Mammary epithelial cell (primary cell): ENCODE data around the gene GOLGA6B.
"Not testable (repeated sequence)": the region's sequence is repeated elsewhere in the genome, so short reads cannot be mapped to it uniquely, and the experiment has no call there.

Experiments used
- CTCF ChIP-seq, 2 donors: IDR thresholded peaks in 1 of 2; conservative IDR thresholded peaks in 1 of 2; 2 replicates each; pipeline ENCODE4 v1.5.1; 2011 to 2012; ENCODE audit warnings: inconsistent platforms in 2 of 2, low read length in 2 of 2, mild to moderate bottlenecking in 2 of 2, control low read depth in 1 of 2, low read depth in 1 of 2; ENCODE audit not compliant: insufficient read depth in 1 of 2; ENCODE audit errors: extremely low read depth in 1 of 2
- EZH2 ChIP-seq: IDR thresholded peaks from 2 replicates; pipeline ENCODE4 v1.6.1; 2012; ENCODE audit warnings: low read length, inconsistent platforms, borderline replicate concordance

- not testable (repeated sequence) for TF ChIP-seq CTCF (conservative IDR thresholded peaks at IDR 0.05 in 1 of 2, IDR thresholded peaks at IDR 0.05 in 1 of 2; ENCODE audit: extremely low read depth in 1 of 2, insufficient read depth in 1 of 2, low read depth in 1 of 2, low read length in 2 of 2); EZH2
These were observed at the start of gene GOLGA6B for GRCh38 chr15:72654397-72654796.
